HG03439 (cell line): ENCODE measurements around the gene AOC1.
"Not testable (repeated sequence)": the region's sequence is repeated elsewhere in the genome, so short reads cannot be mapped to it uniquely, and the experiment has no call there.

Source experiments
- ATAC-seq: cut with Tn5 transposase; IDR thresholded peaks from one replicate; pipeline ENCODE4 v1.9.1; 2021; ENCODE audit warnings: mild to moderate bottlenecking, moderate library complexity; ENCODE audit not compliant: unreplicated experiment

The AOC1 gene

DNA sequence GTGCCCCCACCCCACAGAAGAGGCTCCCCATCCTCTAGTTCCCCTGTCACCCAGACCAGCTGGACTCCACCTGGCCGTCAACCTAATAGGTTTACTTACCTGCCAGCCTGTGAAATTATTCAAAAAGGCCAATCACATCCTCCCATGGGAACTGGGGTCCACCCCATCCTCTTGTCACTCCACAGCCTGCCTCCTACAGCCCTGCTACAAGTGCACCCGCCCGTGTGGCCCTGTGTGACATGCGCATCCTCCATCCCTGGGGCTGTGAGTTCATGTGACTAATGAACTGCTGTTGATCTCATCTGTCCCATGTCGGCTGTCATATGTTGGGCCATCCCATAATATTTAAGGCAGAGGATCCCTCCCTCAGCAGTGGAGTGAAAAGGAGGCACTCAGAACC, 39.4 kb downstream of the AOC1 start:
- ATAC-seq, result no peak

DNA sequence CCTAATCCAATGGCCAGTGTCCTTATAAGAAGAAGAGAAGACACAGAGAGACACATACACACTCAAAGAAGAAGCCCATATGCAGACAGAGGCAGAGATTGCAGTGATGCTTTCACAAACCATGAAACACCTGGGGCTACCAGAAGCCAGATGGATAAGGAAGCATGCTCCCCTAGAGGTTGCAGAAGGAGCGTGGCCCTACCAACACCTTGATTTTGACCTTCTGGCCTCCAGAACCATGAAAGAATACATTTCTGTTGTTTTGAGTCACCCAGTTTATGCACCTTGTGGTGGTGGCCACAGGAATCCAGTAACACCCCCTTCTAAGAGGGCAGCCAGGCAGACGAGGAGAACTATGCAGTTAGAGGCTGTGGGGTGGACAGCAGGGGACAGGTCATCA, 43.5 kb downstream of the AOC1 start:
- no peak for ATAC-seq

DNA sequence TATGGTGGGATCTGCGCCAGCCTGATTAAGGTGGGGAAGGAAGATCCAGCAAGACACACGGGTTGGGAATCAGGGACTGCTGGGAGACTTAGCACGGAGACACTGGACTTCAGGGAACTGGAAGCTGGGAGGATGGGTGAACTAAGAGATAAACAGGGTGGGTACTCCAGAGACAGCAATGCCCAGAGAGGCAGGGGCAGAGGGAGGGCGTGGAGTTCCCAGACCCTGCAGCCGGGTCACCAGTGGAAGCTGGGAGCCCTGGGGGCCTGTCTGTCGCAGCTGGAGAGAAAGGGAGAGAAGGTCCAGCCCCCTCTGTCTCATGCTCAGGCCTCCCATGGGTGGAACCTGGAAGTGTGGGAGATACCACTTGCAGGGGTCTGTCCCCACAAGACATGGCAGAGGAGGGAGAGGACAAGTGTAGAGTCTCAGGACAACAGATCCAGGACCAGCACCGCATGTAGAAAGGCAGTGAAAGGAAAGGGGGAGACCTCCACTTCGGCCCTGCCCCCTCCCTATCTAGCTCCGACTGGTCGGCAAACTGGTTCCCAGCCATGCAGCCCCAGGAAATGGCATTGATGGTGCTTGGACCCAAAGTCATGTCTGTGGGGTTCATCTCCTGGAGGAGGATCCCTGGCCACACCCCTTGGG, 44.4 kb downstream of the AOC1 start:
- no peak for ATAC-seq

DNA sequence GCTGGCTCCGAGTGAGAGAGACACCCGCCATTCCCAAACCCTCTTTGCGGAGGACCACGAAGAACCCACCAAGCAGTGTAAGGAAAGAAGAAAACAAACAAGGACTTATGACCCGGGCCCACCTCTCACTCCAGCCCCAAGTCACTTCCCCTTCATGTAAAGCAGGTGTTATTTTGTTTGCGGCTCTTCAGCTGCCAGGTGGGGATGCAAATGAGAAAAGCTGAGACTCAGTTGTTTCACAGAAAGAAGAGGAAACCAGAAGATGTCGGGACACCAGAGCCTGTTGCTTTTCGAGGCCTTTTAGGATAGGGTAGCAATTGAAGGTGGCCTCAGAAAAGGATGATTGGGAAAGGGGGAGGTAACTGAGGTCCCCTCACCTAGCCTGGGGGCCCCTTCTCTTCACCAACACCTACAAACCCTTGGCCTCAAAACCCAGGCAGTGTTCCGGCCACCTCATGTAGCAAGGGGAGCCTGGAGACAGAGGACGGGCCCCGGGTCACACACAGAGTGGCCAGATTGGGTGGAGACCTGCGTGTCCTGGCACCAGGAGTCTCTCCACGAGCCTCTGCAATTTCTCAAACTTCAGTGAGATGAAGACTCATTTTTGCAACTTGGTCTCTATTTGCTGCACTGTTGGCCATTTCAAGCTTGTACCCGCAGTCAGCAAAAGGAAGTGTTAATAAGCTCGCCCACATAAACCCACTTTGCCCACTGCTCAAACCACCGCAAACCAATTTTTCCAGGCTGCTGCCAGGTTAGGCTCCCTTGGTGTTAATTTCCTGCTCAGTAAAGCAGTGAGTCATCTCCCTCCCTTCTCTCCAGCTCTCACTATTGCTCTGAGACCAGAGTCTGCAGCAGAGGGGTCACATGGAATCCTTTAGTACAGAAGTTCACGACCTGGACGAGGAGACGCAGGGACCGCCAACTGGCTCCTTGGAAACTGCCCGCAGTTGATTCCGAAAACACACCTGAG, 45.5 kb downstream of the AOC1 start:
- peak; percentile 56 for ATAC-seq

DNA sequence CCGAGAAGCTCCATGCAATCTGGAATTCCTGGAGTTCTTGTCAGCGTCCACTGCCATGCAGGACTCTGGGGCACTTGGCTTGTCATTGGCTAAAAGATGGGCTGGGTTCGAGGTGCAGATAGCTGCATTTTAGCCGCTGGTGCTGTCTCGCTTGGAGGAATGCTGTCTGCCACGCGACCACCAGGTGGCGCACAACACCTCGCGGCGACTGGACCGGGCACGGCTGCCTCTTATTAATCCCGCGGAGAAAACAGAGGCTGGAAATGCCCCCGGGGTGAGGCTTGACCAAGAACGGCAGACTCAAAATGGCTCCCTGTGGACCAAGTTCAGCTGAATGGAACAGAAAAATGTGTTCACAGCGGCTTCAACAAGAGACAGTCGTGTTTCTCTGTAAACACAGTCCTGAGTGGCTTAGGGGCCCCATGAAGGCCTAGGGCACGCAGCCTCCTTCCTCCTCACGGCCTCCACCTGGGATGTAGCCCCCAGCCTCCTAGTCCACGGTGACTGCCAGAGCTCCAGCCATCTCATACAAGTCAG, 46.2 kb downstream of the AOC1 start:
- ATAC-seq, result peak; percentile 63

DNA sequence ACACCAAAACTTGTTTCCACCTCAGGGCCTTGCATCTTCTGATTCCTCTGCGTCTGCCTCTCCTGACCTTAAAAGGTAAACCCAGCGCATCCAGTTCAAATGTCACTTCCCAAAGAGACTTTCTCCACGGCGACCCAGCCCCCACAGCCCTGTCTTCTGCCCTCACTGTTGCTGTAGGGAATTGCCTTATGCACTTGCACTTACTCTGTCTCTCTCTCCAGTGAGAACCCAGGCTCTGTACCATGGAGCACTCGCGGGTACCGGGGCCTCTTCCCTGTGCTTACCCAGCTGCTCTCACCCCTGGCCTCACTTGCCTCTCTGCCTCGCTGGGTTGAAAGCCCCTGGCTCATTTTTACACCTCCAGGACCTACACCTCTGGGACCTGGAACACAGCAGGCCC, 48.4 kb downstream of the AOC1 start:
- ATAC-seq, result no peak

DNA sequence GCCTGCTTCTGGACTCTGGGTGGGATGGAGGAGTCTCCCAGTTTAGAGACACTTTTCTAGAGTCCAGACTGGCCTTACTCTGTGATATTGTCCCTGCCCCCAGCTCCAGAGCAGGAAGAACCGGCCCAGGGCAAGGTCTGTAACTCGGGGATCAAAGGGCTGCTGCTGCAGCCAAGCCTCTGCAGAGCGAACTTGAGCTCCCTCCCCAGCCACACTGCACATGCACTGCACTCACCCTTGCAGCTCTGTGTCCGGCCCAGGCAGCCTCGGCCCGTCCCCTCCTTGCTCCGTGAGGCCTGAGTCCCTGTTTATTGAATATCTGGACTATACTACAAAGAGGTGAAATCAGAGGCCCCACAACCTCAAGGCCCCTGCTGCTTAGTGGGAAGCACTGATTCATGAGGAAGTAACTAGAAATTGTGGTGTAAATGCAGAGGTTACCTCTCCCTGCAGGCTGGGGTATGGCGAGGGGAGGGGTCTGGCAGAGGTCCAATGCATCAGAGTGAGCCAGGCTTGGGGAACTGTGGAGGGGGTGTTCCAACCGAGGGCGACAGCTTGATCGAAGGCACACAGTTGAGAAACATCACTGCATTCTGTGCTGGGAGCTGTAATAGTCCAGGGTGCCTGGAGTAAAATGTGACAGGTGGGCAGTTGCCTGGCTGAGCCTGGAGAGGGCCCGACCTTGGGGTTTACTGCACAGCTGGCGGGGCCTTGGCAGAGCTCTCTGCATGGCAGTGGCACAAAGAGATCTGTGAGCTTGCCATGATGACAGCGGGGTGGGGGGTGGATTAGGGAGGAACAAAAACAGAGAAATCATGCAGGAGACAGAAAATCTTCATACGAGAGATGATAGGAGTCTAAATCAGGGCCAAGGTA, 49.1 kb downstream of the AOC1 start:
- ATAC-seq, result no peak

DNA sequence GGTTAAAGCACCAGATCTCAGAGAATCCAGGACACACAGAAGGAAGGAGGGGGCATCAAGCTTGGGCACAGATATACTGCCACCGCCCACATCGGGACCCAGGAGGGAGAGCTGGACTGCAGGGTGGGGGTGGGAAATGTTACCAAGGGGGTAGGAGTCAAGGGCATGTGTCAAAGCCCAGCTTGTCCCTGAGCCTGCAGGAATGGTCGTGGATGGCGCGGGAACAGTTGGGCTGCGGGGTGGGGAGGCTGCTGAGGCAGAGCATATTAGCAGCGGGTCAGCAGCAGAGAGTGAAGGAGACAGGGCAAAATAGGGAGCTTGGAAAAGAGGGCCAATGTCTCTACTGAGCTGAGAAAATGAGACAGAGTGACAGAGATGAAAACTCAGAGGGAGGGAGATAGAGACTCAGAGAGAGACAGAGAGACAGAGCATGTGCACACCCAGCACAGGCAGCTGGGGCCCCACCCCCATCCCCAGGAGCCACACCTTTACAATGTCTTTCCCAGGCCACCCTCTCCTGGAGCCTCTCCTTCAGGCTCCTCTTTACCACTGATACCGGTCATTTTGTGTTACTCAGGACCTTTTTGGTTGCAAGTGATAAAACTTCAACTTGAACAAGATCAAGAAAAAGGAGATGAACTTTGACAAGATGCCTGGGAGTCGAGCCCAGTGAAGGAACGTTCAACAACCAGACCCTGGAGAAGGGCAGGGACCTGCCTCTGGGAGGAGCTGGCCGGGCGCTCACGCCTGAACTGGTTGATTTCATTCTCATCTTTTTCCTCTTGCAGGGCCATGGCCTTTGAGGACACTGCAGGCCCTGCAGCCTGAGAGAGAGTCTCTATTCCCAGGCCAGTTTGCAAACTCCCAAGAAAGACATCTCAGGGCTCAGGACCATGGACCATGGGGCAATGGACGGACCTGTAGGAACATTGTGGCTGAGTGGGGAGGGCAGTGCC, 50.0 kb downstream of the AOC1 start:
- ATAC-seq, result no peak

DNA sequence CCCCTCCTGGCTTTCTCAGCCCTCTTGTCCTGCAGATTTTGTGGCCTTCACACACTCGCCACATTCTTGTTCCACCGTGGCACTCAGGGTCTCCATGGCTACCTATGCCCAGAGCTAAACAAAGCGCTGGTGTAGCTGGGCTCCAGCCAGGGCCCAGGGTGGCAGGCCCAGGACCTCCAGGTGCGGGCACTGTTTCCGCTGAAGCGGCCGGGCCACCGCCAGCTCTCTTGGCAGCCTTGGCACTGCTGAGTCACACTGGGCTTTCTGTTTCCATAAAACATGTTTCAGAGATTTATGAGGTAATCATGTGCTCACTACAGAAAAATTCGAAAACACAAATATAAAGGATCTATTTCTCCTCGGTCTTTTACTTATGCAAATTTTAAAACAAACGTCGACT, 51.3 kb downstream of the AOC1 start:
- no peak for ATAC-seq

DNA sequence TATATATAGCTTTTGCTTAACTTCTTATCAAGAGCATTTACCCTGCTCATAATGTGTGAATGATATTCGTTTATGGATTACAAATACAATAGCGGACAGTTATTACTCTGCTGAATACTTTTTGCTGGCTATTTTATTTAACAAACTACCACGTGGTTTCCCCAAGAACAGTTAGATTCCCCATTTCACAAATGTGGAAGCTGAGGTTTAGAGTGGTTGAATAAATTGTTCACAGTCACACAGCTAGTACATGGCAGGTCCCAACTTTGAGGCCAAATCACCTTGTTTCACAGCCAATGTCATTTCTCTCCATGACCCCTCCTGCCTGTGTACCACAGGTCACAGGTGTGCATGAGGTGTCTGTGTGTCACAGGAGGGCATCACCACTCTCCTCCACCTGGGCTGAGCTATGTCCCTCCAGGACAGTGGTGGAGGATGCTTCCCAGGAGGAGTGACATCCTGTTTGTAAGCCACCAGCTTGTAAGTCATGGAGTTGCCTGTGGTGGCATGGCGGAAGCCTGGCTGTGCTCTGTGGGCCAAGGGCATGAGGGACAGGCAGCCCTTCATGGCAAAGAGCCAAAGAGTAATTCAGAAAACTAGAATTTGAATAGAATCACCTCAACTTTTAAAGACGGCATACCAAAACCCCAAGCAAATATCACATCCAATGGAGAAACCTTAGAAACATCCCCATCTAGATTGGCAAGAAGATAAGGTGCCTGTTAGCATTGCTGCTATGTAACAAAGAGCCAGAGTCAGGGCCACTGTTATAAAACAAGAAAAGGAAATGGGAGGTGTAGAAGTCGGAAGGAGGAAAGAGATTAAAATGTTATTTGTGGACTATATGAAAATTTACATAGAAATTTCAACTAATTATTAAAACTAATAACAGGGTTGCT, 51.9 kb downstream of the AOC1 start:
- ATAC-seq, result no peak

DNA sequence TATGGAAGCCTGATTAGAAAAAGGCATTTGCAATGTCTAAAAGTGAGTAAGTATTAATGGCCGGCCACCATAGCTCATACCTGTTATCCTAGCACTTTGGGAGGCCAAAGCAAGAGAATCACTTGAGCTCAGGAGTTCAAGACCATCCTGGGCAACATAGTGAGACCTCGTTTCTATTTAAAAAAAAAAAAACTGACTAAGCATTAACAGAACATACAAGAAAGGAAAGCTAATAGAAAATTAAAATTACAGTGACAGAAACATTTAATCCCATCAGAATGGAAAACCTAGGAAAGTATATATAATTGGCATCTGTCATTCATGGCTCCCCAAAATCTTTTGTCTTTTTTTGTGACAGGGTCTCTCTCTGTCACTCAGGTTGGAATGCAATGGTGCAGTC, 55.9 kb downstream of the AOC1 start:
- ATAC-seq, result no peak

DNA sequence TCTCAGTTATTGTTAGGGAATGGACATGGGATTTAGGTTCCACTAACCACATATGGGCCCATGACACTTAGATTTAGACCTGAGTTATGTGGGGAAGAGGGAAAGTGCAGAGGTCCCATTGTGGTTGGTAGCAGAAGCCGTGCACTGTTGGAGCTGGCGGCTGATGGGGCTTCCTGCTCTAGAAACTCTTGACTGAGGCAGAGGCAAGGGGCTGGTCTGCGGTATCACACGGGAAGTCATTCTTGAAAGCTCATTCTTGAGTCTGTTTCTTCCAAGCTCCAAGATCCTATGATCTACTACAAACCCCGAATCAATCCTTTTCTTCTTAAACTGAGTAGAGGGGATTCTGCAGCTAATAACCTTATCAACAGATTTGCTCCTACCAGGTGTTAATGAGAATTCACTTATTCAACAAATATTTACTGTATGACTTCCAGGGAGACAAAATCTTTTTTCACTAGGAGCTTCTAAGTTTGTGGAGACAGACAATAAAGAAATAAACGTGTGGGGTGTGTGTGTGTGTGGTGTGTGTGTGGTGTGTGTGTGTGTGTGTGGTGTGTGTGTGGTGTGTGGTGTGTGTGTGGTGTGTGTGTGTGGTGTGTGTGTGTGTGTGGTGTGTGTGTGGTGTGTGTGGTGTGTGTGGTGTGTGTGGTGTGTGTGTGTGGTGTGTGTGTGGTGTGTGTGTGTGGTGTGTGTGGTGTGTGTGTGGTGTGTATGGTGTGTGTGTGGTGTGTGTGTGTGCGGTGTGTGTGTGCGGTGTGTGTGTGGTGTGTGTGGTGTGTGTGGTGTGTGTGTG, 57.1 kb downstream of the AOC1 start:
- ATAC-seq, result no peak

DNA sequence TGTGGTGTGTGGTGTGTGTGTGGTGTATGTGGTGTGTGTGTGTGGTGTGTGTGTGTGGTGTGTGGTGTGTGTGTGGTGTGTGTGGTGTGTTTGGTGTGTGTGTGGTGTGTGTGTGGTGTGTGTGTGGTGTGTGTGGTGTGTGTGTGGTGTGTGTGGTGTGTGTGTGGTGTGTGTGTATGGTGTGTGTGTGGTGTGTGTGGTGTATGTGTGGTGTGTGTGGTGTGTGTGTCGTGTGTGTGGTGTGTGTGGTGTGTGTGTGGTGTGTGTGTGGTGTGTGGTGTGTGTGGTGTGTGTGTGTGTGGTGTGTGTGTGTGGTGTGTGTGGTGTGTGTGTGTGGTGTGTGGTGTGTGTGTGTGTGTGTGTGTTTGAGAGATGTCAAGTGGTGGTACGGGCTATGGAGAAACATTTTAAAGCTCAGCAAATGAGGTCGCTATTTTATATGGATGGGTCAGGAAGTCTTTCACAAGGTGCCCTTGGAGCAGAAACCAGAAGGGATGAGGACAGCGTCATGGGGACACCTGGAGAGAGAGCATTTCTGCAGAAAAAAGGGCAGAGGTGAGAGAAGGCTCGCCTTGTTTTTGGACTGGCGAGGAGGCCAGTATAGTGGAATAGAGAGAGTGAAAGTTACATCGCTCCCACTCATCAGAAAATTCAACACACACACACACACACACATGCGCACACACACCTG, 58.1 kb downstream of the AOC1 start:
- not testable (repeated sequence) for ATAC-seq

DNA sequence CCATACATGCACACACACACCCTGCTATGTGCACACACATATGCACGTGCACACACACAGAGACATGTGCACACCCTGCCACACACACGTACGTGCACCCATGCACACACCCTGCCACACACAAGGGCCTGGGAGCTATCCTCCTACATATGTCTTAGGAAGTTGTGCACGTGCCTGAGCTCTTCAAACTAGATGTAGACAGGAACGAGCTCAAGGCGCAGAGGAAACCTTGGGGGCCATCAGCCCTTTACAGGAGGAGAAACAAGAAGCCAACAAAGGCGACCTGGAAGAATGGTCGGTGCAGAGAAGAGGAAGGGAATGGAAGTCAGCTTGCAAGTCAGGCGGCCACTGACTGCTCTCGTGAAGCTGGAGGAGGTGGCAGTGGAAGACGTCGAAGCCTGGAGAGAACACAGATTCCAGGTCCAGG, 58.7 kb downstream of the AOC1 start:
- no peak for ATAC-seq
